AG09309 (cell line): ENCODE results near the gene SLC5A8.

Experiments
- DNase-seq: peaks from one replicate; pipeline ENCODE4 v3.0.0-alpha.2; 2010; ENCODE audit warnings: low read depth
- H3K4me3 ChIP-seq: 2 replicates; pipeline ENCODE4 v1.5.1; 2011; ENCODE audit warnings: mild to moderate bottlenecking, low read depth, low read length, moderate library complexity; ENCODE audit not compliant: control insufficient read depth
- CTCF ChIP-seq: IDR thresholded peaks from 2 replicates; pipeline ENCODE4 v1.5.1; 2011; ENCODE audit warnings: mild to moderate bottlenecking, low read depth, low read length, inconsistent platforms; ENCODE audit not compliant: insufficient read depth, control insufficient read depth; ENCODE audit errors: missing control alignments

The SLC5A8 gene

GRCh38 chr12:101238306-101238705 lies 28.3 kb upstream of the SLC5A8 start:
- TF ChIP-seq CTCF = no peak
- DNase-seq = no peak
- H3K4me3 ChIP-seq = no peak overlapping the region

GRCh38 chr12:101235686-101236085 lies 25.6 kb upstream of the SLC5A8 start:
- no peak overlapping the region for H3K4me3 ChIP-seq
- no peak for DNase-seq
- no peak for TF ChIP-seq CTCF

GRCh38 chr12:101231636-101232035 lies 21.6 kb upstream of the SLC5A8 start:
- no peak for DNase-seq
- no peak overlapping the region for H3K4me3 ChIP-seq
- TF ChIP-seq CTCF = no peak

GRCh38 chr12:101230547-101230946 lies 20.5 kb upstream of the SLC5A8 start:
- no peak overlapping the region for H3K4me3 ChIP-seq
- no peak for TF ChIP-seq CTCF
- peak; percentile 75 for DNase-seq

- no peak overlapping the region for H3K4me3 ChIP-seq
- DNase-seq = no peak
- TF ChIP-seq CTCF = no peak
Measured at GRCh38 chr12:101229841-101230241, 19.8 kb upstream of the SLC5A8 start.

- no peak for TF ChIP-seq CTCF
- no peak for DNase-seq
- H3K4me3 ChIP-seq = no peak overlapping the region
Measured at GRCh38 chr12:101221301-101221700, 11.3 kb upstream of the SLC5A8 start.

GRCh38 chr12:101216810-101217209 lies 6.8 kb upstream of the SLC5A8 start:
- no peak for DNase-seq
- no peak overlapping the region for H3K4me3 ChIP-seq
- no peak for TF ChIP-seq CTCF
